Naive thymus-derived CD4-positive, alpha-beta T cell (primary cell): ENCODE measurements around the gene MACROD2. TPM values are rescaled to one million over a fixed set of nuclear protein-coding genes. Genes with fewer than 3 reads are reported as not detected.

Source experiments
- ATAC-seq: fragments of 150-1000 bp; cut with Tn5 transposase; 2 replicates; pipeline ENCODE4 v1.10.0; 2021; ENCODE audit warnings: mild to moderate bottlenecking, moderate library complexity
- CTCF ChIA-PET: fragments of 350-600 bp; sonication (Branson Sonifier 250); formaldehyde crosslinking; loops from one replicate; lab custom pipeline; 2021; ENCODE audit warnings: antibody characterized with exemption; lab: Charles Lee
- POLR2A ChIA-PET: fragments of 350-600 bp; sonication (Branson Sonifier 250); formaldehyde crosslinking; loops from one replicate; lab custom pipeline; 2021; ENCODE audit warnings: antibody characterized with exemption, inconsistent platforms; lab: Charles Lee
- DNase-seq, 9 donors: peaks; one replicate each; pipeline versions ENCODE4 v3.0.0 to v3.0.0-alpha.2; 2020 to 2022; ENCODE audit warnings: mixed read lengths in 1 of 9
- H3K27ac ChIP-seq: one replicate; pipeline ENCODE4 v1.7.0; 2013; ENCODE audit warnings: mild to moderate bottlenecking, low read depth, low read length, moderate library complexity
- H3K27me3 ChIP-seq, 2 donors: one replicate each; pipeline ENCODE4 v1.7.0; 2013; ENCODE audit warnings: low read length in 2 of 2, mild to moderate bottlenecking in 2 of 2, moderate library complexity in 2 of 2; ENCODE audit not compliant: control insufficient read depth in 2 of 2, insufficient read depth in 2 of 2
- H3K36me3 ChIP-seq, 3 experiments: 1 replicate in 2 of 3; 2 replicates in 1 of 3; pipeline ENCODE4 v1.7.0; 2013; ENCODE audit warnings: low read length in 3 of 3, mild to moderate bottlenecking in 3 of 3, moderate library complexity in 1 of 3; ENCODE audit not compliant: insufficient read depth in 3 of 3, control insufficient read depth in 2 of 3
- H3K4me1 ChIP-seq, 2 donors: one replicate each; pipeline ENCODE4 v1.7.0; 2013; ENCODE audit warnings: low read length in 2 of 2, mild to moderate bottlenecking in 2 of 2, moderate library complexity in 1 of 2; ENCODE audit not compliant: control insufficient read depth in 2 of 2, insufficient read depth in 2 of 2
- H3K4me3 ChIP-seq: 2 replicates; pipeline ENCODE4 v1.7.0; 2013; ENCODE audit warnings: mild to moderate bottlenecking, low read length
- H3K9me3 ChIP-seq, 3 experiments: 1 replicate in 2 of 3; 2 replicates in 1 of 3; pipeline ENCODE4 v1.7.0; 2013; ENCODE audit warnings: low read length in 3 of 3; ENCODE audit not compliant: control insufficient read depth in 2 of 3
- H3K27ac Mint-ChIP-seq, 9 donors: one replicate each; pipeline ENCODE4 v1.8.0; 2020 to 2022; ENCODE audit warnings: mixed read lengths in 9 of 9, mild to moderate bottlenecking in 8 of 9, moderate library complexity in 5 of 9, inconsistent platforms in 2 of 9
- H3K27me3 Mint-ChIP-seq, 5 donors: one replicate each; pipeline ENCODE4 v1.8.0; 2021 to 2022; ENCODE audit warnings: mixed read lengths in 5 of 5, mild to moderate bottlenecking in 1 of 5
- H3K36me3 Mint-ChIP-seq, 5 donors: one replicate each; pipeline ENCODE4 v1.8.0; 2020 to 2022; ENCODE audit warnings: mixed read lengths in 5 of 5, mild to moderate bottlenecking in 3 of 5, inconsistent platforms in 1 of 5
- H3K4me1 Mint-ChIP-seq, 7 donors: one replicate each; pipeline ENCODE4 v1.8.0; 2020 to 2022; ENCODE audit warnings: mixed read lengths in 7 of 7, mild to moderate bottlenecking in 3 of 7, inconsistent platforms in 1 of 7
- H3K4me3 Mint-ChIP-seq, 10 donors: one replicate each; pipeline ENCODE4 v1.8.0; 2020 to 2022; ENCODE audit warnings: mild to moderate bottlenecking in 10 of 10, mixed read lengths in 10 of 10, moderate library complexity in 6 of 10, inconsistent platforms in 2 of 10
- H3K9me3 Mint-ChIP-seq, 11 donors: one replicate each; pipeline ENCODE4 v1.8.0; 2020 to 2022; ENCODE audit warnings: mixed read lengths in 11 of 11, mild to moderate bottlenecking in 4 of 11, inconsistent platforms in 1 of 11, moderate library complexity in 1 of 11
- intact Hi-C, 2 donors: fragments of 100-400 bp; cut with micrococcal nuclease; formaldehyde crosslinking; loops; one replicate each; pipeline ENCODE4 v1.15.1; 2023
- polyA plus RNA-seq, 2 donors: library from polyadenylated mRNA; unstranded; fragments of 300-500 nt; fragmentation: Illumina TruSeq; gene quantifications; one replicate each; pipeline ENCODE4 v1.2.3, GENCODE V29; 2021
- total RNA-seq, 6 experiments: library from RNA in 5 of 6; stranded (reverse) in 5 of 6; gene quantifications; 1 replicate in 5 of 6; 2 replicates in 1 of 6; pipeline ENCODE4 v1.2.3 and lab custom pipeline; 2021 to 2026

MACROD2 gene
- total and polyA plus RNA-seq, 7 experiments from 2014 or later = 0.27 to 0.86 (median 0.34) TPM; not detected in 4

DNA sequence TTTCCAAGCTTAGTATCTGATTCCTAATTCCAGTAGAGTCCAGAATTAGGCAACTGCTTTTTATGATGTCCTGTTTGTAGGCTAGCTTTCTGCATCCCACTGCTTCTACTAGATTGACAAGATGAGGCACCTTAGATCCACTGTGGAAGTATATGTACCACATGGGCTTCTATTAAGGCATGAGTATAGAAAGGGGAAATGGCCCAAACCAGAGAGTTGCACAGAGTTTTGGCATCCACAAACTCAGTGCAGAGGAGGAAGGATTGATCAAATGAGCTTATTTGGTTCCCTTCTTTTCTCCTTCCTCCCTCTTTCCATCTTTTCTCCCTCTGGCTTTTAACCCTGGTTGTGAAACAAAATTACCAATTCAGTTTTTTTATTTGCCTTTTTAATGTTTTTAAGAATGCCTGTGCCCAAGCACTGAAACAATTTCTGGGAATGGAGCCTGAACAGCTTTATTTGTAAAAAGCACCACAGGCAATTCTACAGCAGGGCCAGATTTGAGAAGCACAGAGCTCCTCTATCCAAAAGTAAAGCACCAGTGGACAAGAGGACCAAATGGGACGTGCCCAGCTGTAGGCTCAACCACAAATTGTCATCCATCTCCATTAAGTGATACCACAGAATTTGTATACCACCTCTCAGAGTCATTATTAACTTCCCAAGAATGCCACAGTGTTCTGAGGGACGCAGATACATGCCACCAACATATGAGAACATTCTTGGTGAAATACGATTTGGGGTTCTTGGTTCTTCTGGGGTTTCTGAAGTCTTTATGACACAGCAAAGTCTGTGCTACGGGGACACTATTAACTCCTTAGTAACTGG is 1608.9 kb downstream of the MACROD2 start:
- Mint-ChIP-seq H3K4me3 (no peak overlapping the region), H3K36me3 (no peaks in the 10 kb centered on the region), H3K27ac (no peak overlapping the region), H3K9me3 (peaks cover 0 to 18% (median 6%) of the 10 kb centered on the region in 11 donors), H3K27me3 (no peaks in the 10 kb centered on the region), H3K4me1 (no peaks in the 10 kb centered on the region)
- no peak overlapping the region for H3K4me3 ChIP-seq
- DNase-seq = no peak
- ChIA-PET CTCF (no interaction called here), POLR2A (no interaction called here)
- H3K4me1 ChIP-seq = no peaks in the 10 kb centered on the region
- H3K9me3 ChIP-seq = no peaks in the 10 kb centered on the region
- no peaks in the 10 kb centered on the region for H3K27me3 ChIP-seq
- no peak for ATAC-seq
- H3K36me3 ChIP-seq = no peaks in the 10 kb centered on the region
- H3K27ac ChIP-seq = no peak overlapping the region
- intact Hi-C loops = no loop called here

DNA sequence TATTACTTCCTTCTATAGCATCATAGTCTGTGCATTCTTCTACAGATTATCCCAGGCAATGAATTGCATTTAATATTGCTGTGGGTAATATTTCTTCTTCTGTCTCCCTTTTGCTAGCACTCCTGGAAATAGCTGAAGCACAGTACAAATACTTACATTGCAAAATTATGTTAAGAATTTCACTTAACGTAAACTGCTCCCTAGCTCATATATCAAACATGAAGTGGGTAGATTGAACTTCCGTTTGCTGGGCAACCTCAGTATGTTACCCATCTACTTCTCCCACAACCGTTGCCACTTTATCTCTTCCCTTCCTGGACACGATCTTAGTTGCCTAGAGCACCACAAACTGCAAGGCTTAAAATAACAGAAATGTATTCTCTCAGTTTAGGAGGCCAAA is 1614.6 kb downstream of the MACROD2 start:
- intact Hi-C loops = no loop called here
- Mint-ChIP-seq H3K9me3 (peaks cover 0 to 21% (median 5%) of the 10 kb centered on the region in 11 donors), H3K27ac (no peak overlapping the region), H3K4me1 (no peaks in the 10 kb centered on the region), H3K4me3 (no peak overlapping the region), H3K36me3 (no peaks in the 10 kb centered on the region), H3K27me3 (no peaks in the 10 kb centered on the region)
- no peak overlapping the region for H3K27ac ChIP-seq
- H3K9me3 ChIP-seq = no peaks in the 10 kb centered on the region
- no peaks in the 10 kb centered on the region for H3K36me3 ChIP-seq
- POLR2A ChIA-PET = no interaction called here
- DNase-seq (no peak), ATAC-seq (no peak)
- H3K27me3 ChIP-seq = no peaks in the 10 kb centered on the region
- CTCF ChIA-PET = no interaction called here
- no peak overlapping the region for H3K4me3 ChIP-seq
- H3K4me1 ChIP-seq = no peaks in the 10 kb centered on the region

- no peaks in the 10 kb centered on the region for H3K4me1 Mint-ChIP-seq
- ATAC-seq (no peak), DNase-seq (no peak)
- Histone ChIP-seq H3K36me3 (no peaks in the 10 kb centered on the region), H3K4me1 (no peaks in the 10 kb centered on the region), H3K27me3 (no peaks in the 10 kb centered on the region), H3K4me3 (no peak overlapping the region), H3K27ac (no peak overlapping the region), H3K9me3 (no peaks in the 10 kb centered on the region)
- H3K27me3 Mint-ChIP-seq = no peaks in the 10 kb centered on the region
- no peaks in the 10 kb centered on the region for H3K36me3 Mint-ChIP-seq
- intact Hi-C loops = no loop called here
- peaks cover 0 to 23% (median 5%) of the 10 kb centered on the region in 11 donors for H3K9me3 Mint-ChIP-seq
- H3K4me3 Mint-ChIP-seq = no peak overlapping the region
- ChIA-PET CTCF (no interaction called here), POLR2A (no interaction called here)
- no peak overlapping the region for H3K27ac Mint-ChIP-seq
Measured at GRCh38 chr20:15610787-15611186, 1615.5 kb downstream of the MACROD2 start.

DNA sequence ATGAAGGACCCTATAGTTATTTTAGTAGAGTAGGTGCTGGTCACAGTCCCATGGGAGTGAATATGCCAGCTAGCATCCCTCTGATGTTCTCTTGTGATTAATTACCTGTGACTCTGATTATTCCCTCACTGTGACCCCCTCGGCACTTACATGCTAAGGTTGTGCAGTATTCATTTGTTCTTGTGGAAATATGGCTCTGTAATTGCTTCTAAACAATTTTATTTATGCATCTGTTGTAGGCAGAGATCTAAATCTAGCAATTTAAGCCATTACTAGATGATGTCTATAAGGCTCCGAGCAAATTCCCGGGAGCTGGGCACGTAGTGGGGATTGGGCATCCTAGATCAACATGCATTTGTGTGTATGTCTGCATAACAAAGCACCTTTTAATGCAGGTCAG is 1616.2 kb downstream of the MACROD2 start:
- H3K4me1 Mint-ChIP-seq = no peaks in the 10 kb centered on the region
- intact Hi-C loops = no loop called here

DNA sequence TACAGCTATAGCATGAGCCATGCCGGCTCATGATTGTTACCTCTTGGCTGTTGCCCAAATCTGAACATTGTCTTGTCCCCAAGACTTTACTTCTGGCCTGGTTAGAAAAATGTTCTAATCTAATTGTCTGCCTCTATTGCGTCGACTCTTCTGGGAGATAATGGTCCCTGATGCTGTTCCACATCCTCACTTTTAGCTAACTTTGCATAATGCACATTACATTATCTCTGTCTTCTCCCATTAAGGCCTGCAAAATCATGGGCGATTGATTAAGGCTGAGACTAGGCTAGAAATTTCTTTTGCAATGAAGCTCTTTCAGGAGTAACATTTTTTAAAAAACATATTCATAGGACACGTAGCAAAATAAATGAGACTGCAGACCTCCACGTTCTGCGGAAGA is 1616.9 kb downstream of the MACROD2 start:
- DNase-seq (no peak), ATAC-seq (no peak)
- H3K4me3 Mint-ChIP-seq = no peak overlapping the region
- no peaks in the 10 kb centered on the region for H3K4me1 ChIP-seq
- no peaks in the 10 kb centered on the region for H3K27me3 Mint-ChIP-seq
- no peak overlapping the region for H3K4me3 ChIP-seq
- no peaks in the 10 kb centered on the region for H3K36me3 Mint-ChIP-seq
- H3K36me3 ChIP-seq = no peaks in the 10 kb centered on the region
- intact Hi-C loops = no loop called here
- no peak overlapping the region for H3K27ac ChIP-seq
- no peaks in the 10 kb centered on the region for H3K4me1 Mint-ChIP-seq
- no peak overlapping the region for H3K27ac Mint-ChIP-seq
- no peaks in the 10 kb centered on the region for H3K27me3 ChIP-seq
- H3K9me3 ChIP-seq = no peaks in the 10 kb centered on the region
- ChIA-PET POLR2A (no interaction called here), CTCF (interaction anchor here (0.8 kb wide), 1 partner anchor 16 kb away, joined by 3 read pairs; no protein-coding TSS in a partner anchor)
- peaks cover 0 to 21% (median 4%) of the 10 kb centered on the region in 11 donors for H3K9me3 Mint-ChIP-seq

More for the DNA sequence above, 1616.2 kb downstream of the MACROD2 start:
- ChIA-PET CTCF (no interaction called here), POLR2A (no interaction called here)
- H3K4me3 ChIP-seq = no peak overlapping the region
- H3K9me3 Mint-ChIP-seq = peaks cover 0 to 19% (median 2%) of the 10 kb centered on the region in 11 donors
- no peaks in the 10 kb centered on the region for H3K9me3 ChIP-seq
- no peak for ATAC-seq
- no peaks in the 10 kb centered on the region for H3K4me1 ChIP-seq
- H3K4me3 Mint-ChIP-seq = no peak overlapping the region
- H3K27ac Mint-ChIP-seq = no peak overlapping the region
- DNase-seq = no peak
- H3K36me3 Mint-ChIP-seq = no peaks in the 10 kb centered on the region
- no peaks in the 10 kb centered on the region for H3K27me3 ChIP-seq
- H3K36me3 ChIP-seq = no peaks in the 10 kb centered on the region
- H3K27ac ChIP-seq = no peak overlapping the region
- H3K27me3 Mint-ChIP-seq = no peaks in the 10 kb centered on the region

GRCh38 chr20:15612769-15613168 is 1617.5 kb downstream of the MACROD2 start:
- Histone ChIP-seq H3K4me1 (no peaks in the 10 kb centered on the region), H3K27me3 (no peaks in the 10 kb centered on the region), H3K4me3 (no peak overlapping the region), H3K9me3 (no peaks in the 10 kb centered on the region), H3K36me3 (no peaks in the 10 kb centered on the region), H3K27ac (no peak overlapping the region)
- ChIA-PET POLR2A (no interaction called here), CTCF (interaction anchor here (0.8 kb wide), 1 partner anchor 16 kb away, joined by 3 read pairs; no protein-coding TSS in a partner anchor)
- peaks cover 0 to 21% (median 4%) of the 10 kb centered on the region in 11 donors for H3K9me3 Mint-ChIP-seq
- H3K27me3 Mint-ChIP-seq = no peaks in the 10 kb centered on the region
- H3K36me3 Mint-ChIP-seq = no peaks in the 10 kb centered on the region
- DNase-seq = no peak
- no peak for ATAC-seq
- H3K4me3 Mint-ChIP-seq = no peak overlapping the region
- intact Hi-C loops = no loop called here
- no peaks in the 10 kb centered on the region for H3K4me1 Mint-ChIP-seq
- no peak overlapping the region for H3K27ac Mint-ChIP-seq

DNA sequence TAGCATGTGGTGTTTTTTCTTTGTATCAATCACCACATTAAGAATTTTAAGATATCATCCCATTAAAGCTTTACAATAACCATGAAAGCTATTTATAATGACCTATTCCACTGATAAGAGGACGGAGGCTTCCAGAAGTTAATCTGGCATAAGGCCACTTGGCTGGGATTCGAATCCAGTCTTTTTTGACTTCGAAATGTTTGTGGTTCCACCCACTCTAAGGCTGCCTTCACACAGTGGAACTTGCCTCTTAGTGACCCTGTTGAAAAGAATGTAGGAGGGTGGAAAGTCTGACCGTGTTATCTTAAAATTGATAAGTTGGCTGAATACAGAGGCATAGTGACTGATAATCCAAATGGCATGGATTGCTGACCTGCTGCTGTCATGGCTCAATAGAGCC is 1618.2 kb downstream of the MACROD2 start:
- no peak overlapping the region for H3K27ac Mint-ChIP-seq
- intact Hi-C loops = no loop called here

More for the DNA sequence above, 1618.2 kb downstream of the MACROD2 start:
- Histone ChIP-seq H3K4me1 (no peaks in the 10 kb centered on the region), H3K27ac (no peak overlapping the region), H3K36me3 (no peaks in the 10 kb centered on the region), H3K27me3 (no peaks in the 10 kb centered on the region), H3K4me3 (no peak overlapping the region), H3K9me3 (no peaks in the 10 kb centered on the region)
- CTCF ChIA-PET = no interaction called here
- POLR2A ChIA-PET = no interaction called here
- H3K36me3 Mint-ChIP-seq = no peaks in the 10 kb centered on the region
- no peaks in the 10 kb centered on the region for H3K27me3 Mint-ChIP-seq
- H3K9me3 Mint-ChIP-seq = peaks cover 0 to 16% (median 4%) of the 10 kb centered on the region in 11 donors
- no peak overlapping the region for H3K4me3 Mint-ChIP-seq
- no peak for DNase-seq
- ATAC-seq = no peak
- H3K4me1 Mint-ChIP-seq = no peaks in the 10 kb centered on the region
